Measurements from ENCODE around the gene RASGRF1. TPM values are rescaled to one million over a fixed set of nuclear protein-coding genes. Genes with fewer than 3 reads are reported as not detected.
"Not testable (repeated sequence)": the region's sequence is repeated elsewhere in the genome, so short reads cannot be mapped to it uniquely, and the experiment has no call there.

The RASGRF1 gene
- total and polyA plus RNA-seq, 12 donors: under 0.01 to 0.86 (median 0.37) TPM; not detected in 9

GRCh38 chr15:78998526-78998925 lies 92.1 kb downstream of the RASGRF1 start:
- H3K36me3 ChIP-seq: no peaks in the 10 kb centered on the region
- 90 to 91% methylated on average over 8 of the region's 8 CpGs for WGBS, 2 donors
- H3K9me3 ChIP-seq: no peaks in the 10 kb centered on the region
- intact Hi-C loops (cut with DNase I): loop anchor here in 1 of 10 donors (5.0 kb wide), 1 partner anchor 361 kb away; no protein-coding TSS in a partner anchor
- no peak overlapping the region for H3K27ac ChIP-seq
- H3K4me1 ChIP-seq: peaks cover 0 to 8% (median 0%) of the 10 kb centered on the region in 9 donors
- DNase-seq (no peak), ATAC-seq (no peak)
- no peak for TF ChIP-seq CTCF (IDR thresholded peaks at IDR 0.05)
- no peak overlapping the region for H3K4me3 ChIP-seq
- no peaks in the 10 kb centered on the region for H3K27me3 ChIP-seq

GRCh38 chr15:78997981-78998499 lies 92.5 kb downstream of the RASGRF1 start:
- Histone ChIP-seq H3K9me3 (no peaks in the 10 kb centered on the region), H3K4me1 (peaks cover 0 to 7% (median 0%) of the 10 kb centered on the region in 9 donors), H3K27me3 (no peaks in the 10 kb centered on the region), H3K27ac (no peak overlapping the region), H3K4me3 (no peak overlapping the region), H3K36me3 (no peaks in the 10 kb centered on the region)
- DNase-seq (no peak), ATAC-seq (peak in 1 of 8 donors; percentile 41)
- no peak for TF ChIP-seq CTCF (IDR thresholded peaks at IDR 0.05)
- intact Hi-C loops (cut with DNase I): loop anchor here in 1 of 10 donors (5.0 kb wide), 1 partner anchor 361 kb away; no protein-coding TSS in a partner anchor
- WGBS, 2 donors: 76 to 82% methylated on average over 8 of the region's 8 CpGs

- Histone ChIP-seq H3K27me3 (no peaks in the 10 kb centered on the region), H3K4me1 (peaks cover 0 to 7% (median 0%) of the 10 kb centered on the region in 9 donors), H3K9me3 (no peaks in the 10 kb centered on the region), H3K4me3 (no peak overlapping the region), H3K27ac (no peak overlapping the region), H3K36me3 (no peaks in the 10 kb centered on the region)
- intact Hi-C loops (cut with DNase I): loop anchor here in 1 of 10 donors (5.0 kb wide), 1 partner anchor 360 kb away; no protein-coding TSS in a partner anchor
- no peak for TF ChIP-seq CTCF (IDR thresholded peaks at IDR 0.05)
- DNase-seq (no peak), ATAC-seq (no peak)
- 91 to 98% methylated on average over 6 of the region's 6 CpGs for WGBS, 2 donors
Observed at GRCh38 chr15:78996894-78997275, 93.7 kb downstream of the RASGRF1 start.

- Histone ChIP-seq H3K4me3 (no peak overlapping the region), H3K27me3 (no peaks in the 10 kb centered on the region), H3K4me1 (peaks cover 0 to 7% (median 0%) of the 10 kb centered on the region in 9 donors), H3K27ac (no peak overlapping the region), H3K36me3 (no peaks in the 10 kb centered on the region), H3K9me3 (no peaks in the 10 kb centered on the region)
- DNase-seq: no peak
- ATAC-seq: no peak
- no peak for TF ChIP-seq CTCF (IDR thresholded peaks at IDR 0.05)
- 75 to 79% methylated on average over 22 of the region's 22 CpGs for WGBS, 2 donors
- intact Hi-C loops (cut with DNase I): loop anchor here in 1 of 10 donors (5.0 kb wide), 1 partner anchor 359 kb away; no protein-coding TSS in a partner anchor
Observed at GRCh38 chr15:78995921-78996893, 94.4 kb downstream of the RASGRF1 start.

GRCh38 chr15:78995161-78995560 lies 95.4 kb downstream of the RASGRF1 start:
- H3K27me3 ChIP-seq, H3K36me3 ChIP-seq, H3K9me3 ChIP-seq, H3K4me3 ChIP-seq, H3K27ac ChIP-seq, DNase-seq, ATAC-seq, H3K4me1 ChIP-seq: not testable (repeated sequence)
- intact Hi-C loops (cut with DNase I): loop anchor here in 1 of 10 donors (5.0 kb wide), 1 partner anchor 358 kb away; no protein-coding TSS in a partner anchor
- WGBS, 2 donors: 81 to 84% methylated on average over 6 of the region's 6 CpGs

Data from heart right ventricle (tissue), 16 donors.